HG02943 (cell line): ENCODE measurements around the gene EEIG1.
"Not testable (repeated sequence)": the region's sequence is repeated elsewhere in the genome, so short reads cannot be mapped to it uniquely, and the experiment has no call there.

Source experiments
- ATAC-seq: cut with Tn5 transposase; IDR thresholded peaks from one replicate; pipeline ENCODE4 v1.9.1; 2021; ENCODE audit warnings: mild to moderate bottlenecking, low read depth, moderate library complexity; ENCODE audit not compliant: unreplicated experiment

Gene EEIG1

GRCh38 chr9:127980706-127981558 is at the start of gene EEIG1:
EEIG1 (minus strand) TSS chr9:127980989; CDS start chr9:127980137, 852 bp downstream.
- peak; percentile 65 for ATAC-seq

GRCh38 chr9:128027705-128028104 is 46.9 kb upstream of the EEIG1 start:
- no peak for ATAC-seq

GRCh38 chr9:128026773-128027541 is 46.2 kb upstream of the EEIG1 start:
- ATAC-seq: no peak

- ATAC-seq: no peak
Observed at GRCh38 chr9:128026255-128026772, 45.5 kb upstream of the EEIG1 start.

- no peak for ATAC-seq
Observed at GRCh38 chr9:128025736-128026135, 44.9 kb upstream of the EEIG1 start.

- no peak for ATAC-seq
Observed at GRCh38 chr9:128024761-128025308, 44.0 kb upstream of the EEIG1 start.

GRCh38 chr9:128023671-128024070 is 42.9 kb upstream of the EEIG1 start:
- not testable (repeated sequence) for ATAC-seq

- ATAC-seq: no peak
Observed at GRCh38 chr9:128022886-128023285, 42.1 kb upstream of the EEIG1 start.

GRCh38 chr9:128021098-128021497 is 40.3 kb upstream of the EEIG1 start:
- ATAC-seq: no peak

GRCh38 chr9:128020692-128021091 is 39.9 kb upstream of the EEIG1 start:
- no peak for ATAC-seq

GRCh38 chr9:128015696-128016095 is 34.9 kb upstream of the EEIG1 start:
- no peak for ATAC-seq

GRCh38 chr9:128011071-128011817 is 30.5 kb upstream of the EEIG1 start:
- no peak for ATAC-seq

- ATAC-seq: no peak
Observed at GRCh38 chr9:128009639-128010038, 28.9 kb upstream of the EEIG1 start.

GRCh38 chr9:128008171-128008570 is 27.4 kb upstream of the EEIG1 start:
- ATAC-seq: no peak

GRCh38 chr9:128007566-128008138 is 26.9 kb upstream of the EEIG1 start:
- ATAC-seq: no peak

- ATAC-seq: no peak
Observed at GRCh38 chr9:128006332-128006996, 25.7 kb upstream of the EEIG1 start.

GRCh38 chr9:128005923-128006322 is 25.1 kb upstream of the EEIG1 start:
- ATAC-seq: no peak

- no peak for ATAC-seq
Observed at GRCh38 chr9:128003966-128004604, 23.3 kb upstream of the EEIG1 start.

- ATAC-seq: no peak
Observed at GRCh38 chr9:128002959-128003358, 22.2 kb upstream of the EEIG1 start.
